Large intestine (tissue), 3 donors: Measurements from ENCODE around the gene PSMD13. TPM values are rescaled to one million over a fixed set of nuclear protein-coding genes. Genes with fewer than 3 reads are reported as not detected.

Source experiments
- DNase-seq, 2 donors: peaks; one replicate each; pipeline versions ENCODE4 v3.0.0 to v3.0.0-alpha.2; 2013
- H3K27ac ChIP-seq: one replicate; pipeline ENCODE4 v1.5.1; 2013; ENCODE audit warnings: low read length
- H3K27me3 ChIP-seq: 2 replicates; pipeline ENCODE4 v1.6.1; 2013; ENCODE audit warnings: low read length; ENCODE audit not compliant: control insufficient read depth, insufficient read depth
- H3K36me3 ChIP-seq: 2 replicates; pipeline ENCODE4 v1.6.1; 2013; ENCODE audit warnings: low read length; ENCODE audit not compliant: control insufficient read depth, insufficient read depth
- H3K4me1 ChIP-seq: one replicate; pipeline ENCODE4 v1.6.1; 2013; ENCODE audit warnings: low read length; ENCODE audit not compliant: control insufficient read depth, insufficient read depth
- H3K4me3 ChIP-seq: one replicate; pipeline ENCODE4 v1.5.1; 2013; ENCODE audit warnings: low read length
- H3K9me3 ChIP-seq: one replicate; pipeline ENCODE4 v1.6.1; 2013; ENCODE audit warnings: mild to moderate bottlenecking, low read depth, low read length, moderate library complexity; ENCODE audit not compliant: control insufficient read depth
- WGBS: methylation state at CpG from one replicate; pipeline ENCODE4 v1.1.5; 2013; ENCODE audit warnings: low lambda C conversion rate; ENCODE audit not compliant: insufficient coverage; 5-methylcytosine and 5-hydroxymethylcytosine counted together
- polyA plus RNA-seq: library from polyadenylated mRNA; unstranded; fragments of 120-200 nt; gene quantifications from one replicate; pipeline ENCODE4 v1.2.1, GENCODE V29; 2013

The PSMD13 gene
- polyA plus RNA-seq, 1 donor, result 107 TPM

- no CpG with 5 or more reads among the region's 41 CpGs for WGBS
- peak overlapping the region; percentile 57 for H3K4me3 ChIP-seq
- peaks cover 23% of the 10 kb centered on the region for H3K4me1 ChIP-seq
- peak in 1 of 2 donors; percentile 82 for DNase-seq
- peaks cover 5% of the 10 kb centered on the region for H3K9me3 ChIP-seq
- peak overlapping the region; percentile 85 for H3K27ac ChIP-seq
- peaks cover 38% of the 10 kb centered on the region for H3K36me3 ChIP-seq
- H3K27me3 ChIP-seq, result peaks cover 6% of the 10 kb centered on the region
Observed at GRCh38 chr11:287821-288477, 51.2 kb downstream of the PSMD13 start.

GRCh38 chr11:288478-289397 lies 52.0 kb downstream of the PSMD13 start, which contains the start of gene PGGHG:
Gene PGGHG (plus strand): TSS chr11:289126. CDS start chr11:289817, 691 bp downstream.
- WGBS, result no CpG with 5 or more reads among the region's 112 CpGs
- peaks cover 6% of the 10 kb centered on the region for H3K27me3 ChIP-seq
- DNase-seq, result peak in 1 of 2 donors; percentile 78
- H3K36me3 ChIP-seq, result peaks cover 39% of the 10 kb centered on the region
- peak within 1 kb of the TSS; percentile 85 for H3K27ac ChIP-seq
- H3K4me1 ChIP-seq, result peaks cover 19% of the 10 kb centered on the region
- H3K4me3 ChIP-seq, result peak within 1 kb of the TSS; percentile 57
- H3K9me3 ChIP-seq, result peaks cover 5% of the 10 kb centered on the region

- WGBS, result no CpG with 5 or more reads among the region's 14 CpGs
- Histone ChIP-seq H3K4me3 (peak overlapping the region; percentile 44), H3K36me3 (peaks cover 39% of the 10 kb centered on the region), H3K27me3 (peaks cover 6% of the 10 kb centered on the region), H3K27ac (peak overlapping the region; percentile 41), H3K4me1 (peaks cover 19% of the 10 kb centered on the region), H3K9me3 (peaks cover 2% of the 10 kb centered on the region)
- no peak for DNase-seq
Observed at GRCh38 chr11:289398-289711, 52.6 kb downstream of the PSMD13 start.

GRCh38 chr11:289712-290620 lies 53.2 kb downstream of the PSMD13 start:
- WGBS, result no CpG with 5 or more reads among the region's 48 CpGs
- H3K4me1 ChIP-seq, result peaks cover 19% of the 10 kb centered on the region
- no peaks in the 10 kb centered on the region for H3K9me3 ChIP-seq
- peaks cover 6% of the 10 kb centered on the region for H3K27me3 ChIP-seq
- DNase-seq, result peak in 1 of 2 donors; percentile 34
- peak overlapping the region; percentile 41 for H3K27ac ChIP-seq
- peak overlapping the region; percentile 44 for H3K4me3 ChIP-seq
- peaks cover 43% of the 10 kb centered on the region for H3K36me3 ChIP-seq

- Histone ChIP-seq H3K9me3 (no peaks in the 10 kb centered on the region), H3K4me3 (no peak overlapping the region), H3K4me1 (peaks cover 16% of the 10 kb centered on the region), H3K27ac (no peak overlapping the region), H3K36me3 (peaks cover 44% of the 10 kb centered on the region), H3K27me3 (peaks cover 6% of the 10 kb centered on the region)
- DNase-seq, result no peak
- WGBS, result no CpG with 5 or more reads among the region's 13 CpGs
Observed at GRCh38 chr11:290621-291231, 54.0 kb downstream of the PSMD13 start.

GRCh38 chr11:291281-292210 lies 54.8 kb downstream of the PSMD13 start:
- Histone ChIP-seq H3K4me1 (peaks cover 15% of the 10 kb centered on the region), H3K4me3 (no peak overlapping the region), H3K27ac (no peak overlapping the region), H3K27me3 (peaks cover 6% of the 10 kb centered on the region), H3K9me3 (no peaks in the 10 kb centered on the region), H3K36me3 (peaks cover 42% of the 10 kb centered on the region)
- DNase-seq, result no peak
- WGBS, result no CpG with 5 or more reads among the region's 44 CpGs

GRCh38 chr11:292211-293121 lies 55.7 kb downstream of the PSMD13 start:
- H3K27ac ChIP-seq, result no peak overlapping the region
- no peak for DNase-seq
- H3K9me3 ChIP-seq, result no peaks in the 10 kb centered on the region
- no CpG with 5 or more reads among the region's 29 CpGs for WGBS
- no peak overlapping the region for H3K4me3 ChIP-seq
- H3K27me3 ChIP-seq, result peaks cover 6% of the 10 kb centered on the region
- H3K36me3 ChIP-seq, result peaks cover 42% of the 10 kb centered on the region
- peaks cover 11% of the 10 kb centered on the region for H3K4me1 ChIP-seq

GRCh38 chr11:293271-293851 lies 56.6 kb downstream of the PSMD13 start:
- Histone ChIP-seq H3K4me1 (peaks cover 16% of the 10 kb centered on the region), H3K4me3 (no peak overlapping the region)

More at GRCh38 chr11:293271-293851, 56.6 kb downstream of the PSMD13 start:
- no CpG with 5 or more reads among the region's 18 CpGs for WGBS
- Histone ChIP-seq H3K36me3 (peaks cover 42% of the 10 kb centered on the region), H3K9me3 (no peaks in the 10 kb centered on the region), H3K27ac (no peak overlapping the region), H3K27me3 (no peaks in the 10 kb centered on the region)
- no peak for DNase-seq
